ENCODE results near the gene QSOX2. TPM values are rescaled to one million over a fixed set of nuclear protein-coding genes. Genes with fewer than 3 reads are reported as not detected.

The QSOX2 gene
- total RNA-seq, 2 experiments from 2014 or later: 50.0 to 57.5 TPM

- H3K79me2 ChIP-seq (ENCODE audit: insufficient read depth, low read depth, low read length): no peaks in the 10 kb centered on the region
- H2AFZ ChIP-seq (ENCODE audit: low read length): no peak overlapping the region
- H3K4me2 ChIP-seq (ENCODE audit: low read length): no peak overlapping the region
- no TSS peak for BruUV-seq (replicated peaks)
- H3K4me1 ChIP-seq (ENCODE audit: insufficient read depth, low read length, poor library complexity, severe bottlenecking): no peaks in the 10 kb centered on the region
- TF ChIP-seq EZH2phosphoT487 (IDR thresholded peaks at IDR 0.05; ENCODE audit: borderline replicate concordance, low read depth, low read length) (no peak), CTCF (conservative IDR thresholded peaks at IDR 0.05; ENCODE audit: low read length) (no peak)
- no peaks in the 10 kb centered on the region for H4K20me1 ChIP-seq (ENCODE audit: insufficient read depth, low read length)
- ChIA-PET POLR2A (no interaction called here), CTCF (ENCODE audit: unreplicated experiment) (no interaction called here)
- DNase-seq (ENCODE audit: low spot score): no peak
- H3K9me2 ChIP-seq (ENCODE audit: insufficient read depth, low read length): no peaks in the 10 kb centered on the region
- H3K4me3 ChIP-seq (ENCODE audit: low read depth, low read length, poor library complexity, severe bottlenecking): no peak overlapping the region
- no peaks in the 10 kb centered on the region for H3K36me3 ChIP-seq (ENCODE audit: insufficient read depth, low read length)
- H3K9me3 ChIP-seq (ENCODE audit: low read length): no peaks in the 10 kb centered on the region
- intact Hi-C loops (cut with micrococcal nuclease; ENCODE audit: unreplicated experiment): no loop called here
- H3K27ac ChIP-seq (ENCODE audit: low read depth, low read length, poor library complexity, severe bottlenecking): no peak overlapping the region
These were observed 15.4 kb upstream of the QSOX2 start for GRCh38 chr9:136260936-136261472.

- H3K36me3 ChIP-seq (ENCODE audit: insufficient read depth, low read length): no peaks in the 10 kb centered on the region
- no peak overlapping the region for H3K4me2 ChIP-seq (ENCODE audit: low read length)
- no peak overlapping the region for H2AFZ ChIP-seq (ENCODE audit: low read length)
- no peaks in the 10 kb centered on the region for H3K9me3 ChIP-seq (ENCODE audit: low read length)
- POLR2A ChIA-PET: no interaction called here
- H3K79me2 ChIP-seq (ENCODE audit: insufficient read depth, low read depth, low read length): no peaks in the 10 kb centered on the region
- no peak overlapping the region for H3K27ac ChIP-seq (ENCODE audit: low read depth, low read length, poor library complexity, severe bottlenecking)
- intact Hi-C loops (cut with micrococcal nuclease; ENCODE audit: unreplicated experiment): no loop called here
- no TSS peak for BruUV-seq (replicated peaks)
- CTCF ChIA-PET (ENCODE audit: unreplicated experiment): no interaction called here
- H3K9me2 ChIP-seq (ENCODE audit: insufficient read depth, low read length): no peaks in the 10 kb centered on the region
- TF ChIP-seq EZH2phosphoT487 (IDR thresholded peaks at IDR 0.05; ENCODE audit: borderline replicate concordance, low read depth, low read length) (no peak), CTCF (conservative IDR thresholded peaks at IDR 0.05; ENCODE audit: low read length) (no peak)
- no peaks in the 10 kb centered on the region for H4K20me1 ChIP-seq (ENCODE audit: insufficient read depth, low read length)
- H3K4me3 ChIP-seq (ENCODE audit: low read depth, low read length, poor library complexity, severe bottlenecking): no peak overlapping the region
- no peaks in the 10 kb centered on the region for H3K4me1 ChIP-seq (ENCODE audit: insufficient read depth, low read length, poor library complexity, severe bottlenecking)
- DNase-seq (ENCODE audit: low spot score): no peak
These were observed 14.9 kb upstream of the QSOX2 start for GRCh38 chr9:136260521-136260920.

GRCh38 chr9:136259836-136260235 lies 14.2 kb upstream of the QSOX2 start:
- Histone ChIP-seq H3K79me2 (ENCODE audit: insufficient read depth, low read depth, low read length) (no peaks in the 10 kb centered on the region), H3K9me2 (ENCODE audit: insufficient read depth, low read length) (no peaks in the 10 kb centered on the region), H3K36me3 (ENCODE audit: insufficient read depth, low read length) (no peaks in the 10 kb centered on the region), H3K4me3 (ENCODE audit: low read depth, low read length, poor library complexity, severe bottlenecking) (no peak overlapping the region), H3K27ac (ENCODE audit: low read depth, low read length, poor library complexity, severe bottlenecking) (no peak overlapping the region), H3K9me3 (ENCODE audit: low read length) (no peaks in the 10 kb centered on the region), H4K20me1 (ENCODE audit: insufficient read depth, low read length) (no peaks in the 10 kb centered on the region), H2AFZ (ENCODE audit: low read length) (no peak overlapping the region), H3K4me2 (ENCODE audit: low read length) (no peak overlapping the region), H3K4me1 (ENCODE audit: insufficient read depth, low read length, poor library complexity, severe bottlenecking) (no peaks in the 10 kb centered on the region)
- BruUV-seq (replicated peaks): no TSS peak
- DNase-seq (ENCODE audit: low spot score): no peak
- intact Hi-C loops (cut with micrococcal nuclease; ENCODE audit: unreplicated experiment): no loop called here
- ChIA-PET POLR2A (no interaction called here), CTCF (ENCODE audit: unreplicated experiment) (no interaction called here)
- TF ChIP-seq EZH2phosphoT487 (IDR thresholded peaks at IDR 0.05; ENCODE audit: borderline replicate concordance, low read depth, low read length): no peak
- no peak for TF ChIP-seq CTCF (conservative IDR thresholded peaks at IDR 0.05; ENCODE audit: low read length)
